AG09319 (cell line): ENCODE results near the gene SH3BP2.

Experiments used
- DNase-seq: peaks from one replicate; pipeline ENCODE4 v3.0.0-alpha.2; 2010; ENCODE audit warnings: low read depth; ENCODE audit errors: extremely low read depth
- CTCF ChIP-seq: IDR thresholded peaks from 2 replicates; pipeline ENCODE4 v1.5.1; 2011; ENCODE audit warnings: low read depth, mild to moderate bottlenecking, inconsistent platforms, low read length, moderate library complexity

Gene SH3BP2

GRCh38 chr4:2818351-2818939 lies 25.6 kb downstream of the SH3BP2 start:
- no peak for DNase-seq
- TF ChIP-seq CTCF = no peak

- no peak for TF ChIP-seq CTCF
- DNase-seq = no peak
These were observed 26.6 kb downstream of the SH3BP2 start for GRCh38 chr4:2819244-2820215.

GRCh38 chr4:2820216-2820982 lies 27.5 kb downstream of the SH3BP2 start:
- TF ChIP-seq CTCF = no peak
- no peak for DNase-seq

GRCh38 chr4:2822461-2823300 lies 29.8 kb downstream of the SH3BP2 start:
- DNase-seq = no peak
- no peak for TF ChIP-seq CTCF

GRCh38 chr4:2823301-2823670 lies 30.4 kb downstream of the SH3BP2 start:
- TF ChIP-seq CTCF = no peak
- DNase-seq = no peak

- TF ChIP-seq CTCF = no peak
- DNase-seq = no peak
These were observed 30.9 kb downstream of the SH3BP2 start for GRCh38 chr4:2823671-2824328.
